Left ventricle myocardium inferior (tissue), 1 donor: Measurements from ENCODE around the gene PHETA1. TPM values are rescaled to one million over a fixed set of nuclear protein-coding genes. Genes with fewer than 3 reads are reported as not detected.

ENCODE experiments used
- DNase-seq: peaks from one replicate; pipeline ENCODE4 v3.0.0-alpha.2; 2020
- H3K27ac ChIP-seq: fragments of 200-600 bp; replicated peaks from 2 replicates; pipeline ENCODE4 v1.8.0; 2021
- H3K27me3 ChIP-seq: fragments of 200-600 bp; 2 replicates; pipeline ENCODE4 v1.8.0; 2021; ENCODE audit warnings: low read depth
- H3K36me3 ChIP-seq: fragments of 200-600 bp; 2 replicates; pipeline ENCODE4 v1.8.0; 2021
- H3K4me1 ChIP-seq: fragments of 200-600 bp; 2 replicates; pipeline ENCODE4 v1.8.0; 2021
- H3K4me3 ChIP-seq: fragments of 200-600 bp; 2 replicates; pipeline ENCODE4 v1.8.0; 2021; ENCODE audit warnings: mild to moderate bottlenecking, moderate library complexity
- H3K9me3 ChIP-seq: fragments of 200-600 bp; replicated peaks from 2 replicates; pipeline ENCODE4 v1.8.0; 2021
- intact Hi-C: fragments of 100-400 bp; cut with micrococcal nuclease; formaldehyde crosslinking; loops from one replicate; pipeline ENCODE4 v1.11.0; 2022
- total RNA-seq: library from RNA; stranded (reverse); fragmentation: NEBNext Ultra II Directional; extraction: Animal tissue kit (Norgen Biotek cat#: 25700); gene quantifications from one replicate; pipeline ENCODE4 v1.2.1, GENCODE V29; 2021
- TF ChIP-seq, protein P1 (sequence below): fragments of 200-600 bp; IDR thresholded peaks from 2 replicates; pipeline ENCODE4 v1.8.0; 2021; ENCODE audit warnings: antibody characterized with exemption, mild to moderate bottlenecking, borderline replicate concordance
- donor health status: DM: no; HTN: yes; CAD: no; lungs with severe emphysema.

PHETA1 gene
- total RNA-seq, 1 donor from 2014 or later, result 29.8 TPM

DNA sequence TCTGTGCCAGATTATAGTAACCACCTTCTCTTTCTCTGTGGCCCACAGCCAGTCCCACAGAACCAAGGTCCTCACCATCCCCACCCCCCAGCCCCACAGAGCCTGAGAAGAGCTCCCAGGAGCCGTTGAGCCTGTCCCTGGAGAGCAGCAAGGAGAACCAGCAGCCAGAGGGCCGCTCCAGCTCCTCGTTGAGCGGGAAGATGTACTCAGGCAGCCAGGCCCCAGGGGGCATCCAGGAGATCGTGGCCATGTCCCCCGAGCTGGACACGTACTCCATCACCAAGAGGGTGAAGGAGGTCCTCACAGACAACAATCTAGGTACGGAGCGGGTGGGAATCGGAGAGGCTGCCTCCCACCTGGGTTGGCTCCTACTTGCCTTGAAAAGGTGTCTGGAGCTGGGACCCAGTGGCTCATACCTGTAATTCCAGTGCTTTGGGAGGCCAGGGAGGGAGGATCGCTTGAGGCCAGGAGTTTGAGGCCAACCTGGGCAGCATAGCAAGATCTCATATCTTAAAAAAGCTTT, 34.4 kb downstream of the PHETA1 start:
- Histone ChIP-seq H3K9me3 (no peaks in the 10 kb centered on the region), H3K27ac (no peak overlapping the region), H3K27me3 (peaks cover 9% of the 10 kb centered on the region), H3K36me3 (no peaks in the 10 kb centered on the region), H3K4me1 (no peaks in the 10 kb centered on the region), H3K4me3 (no peak overlapping the region)
- intact Hi-C loops, result no loop called here
- TF ChIP-seq, protein P1, sequence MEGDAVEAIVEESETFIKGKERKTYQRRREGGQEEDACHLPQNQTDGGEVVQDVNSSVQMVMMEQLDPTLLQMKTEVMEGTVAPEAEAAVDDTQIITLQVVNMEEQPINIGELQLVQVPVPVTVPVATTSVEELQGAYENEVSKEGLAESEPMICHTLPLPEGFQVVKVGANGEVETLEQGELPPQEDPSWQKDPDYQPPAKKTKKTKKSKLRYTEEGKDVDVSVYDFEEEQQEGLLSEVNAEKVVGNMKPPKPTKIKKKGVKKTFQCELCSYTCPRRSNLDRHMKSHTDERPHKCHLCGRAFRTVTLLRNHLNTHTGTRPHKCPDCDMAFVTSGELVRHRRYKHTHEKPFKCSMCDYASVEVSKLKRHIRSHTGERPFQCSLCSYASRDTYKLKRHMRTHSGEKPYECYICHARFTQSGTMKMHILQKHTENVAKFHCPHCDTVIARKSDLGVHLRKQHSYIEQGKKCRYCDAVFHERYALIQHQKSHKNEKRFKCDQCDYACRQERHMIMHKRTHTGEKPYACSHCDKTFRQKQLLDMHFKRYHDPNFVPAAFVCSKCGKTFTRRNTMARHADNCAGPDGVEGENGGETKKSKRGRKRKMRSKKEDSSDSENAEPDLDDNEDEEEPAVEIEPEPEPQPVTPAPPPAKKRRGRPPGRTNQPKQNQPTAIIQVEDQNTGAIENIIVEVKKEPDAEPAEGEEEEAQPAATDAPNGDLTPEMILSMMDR, result no peak
- no peak for DNase-seq

DNA sequence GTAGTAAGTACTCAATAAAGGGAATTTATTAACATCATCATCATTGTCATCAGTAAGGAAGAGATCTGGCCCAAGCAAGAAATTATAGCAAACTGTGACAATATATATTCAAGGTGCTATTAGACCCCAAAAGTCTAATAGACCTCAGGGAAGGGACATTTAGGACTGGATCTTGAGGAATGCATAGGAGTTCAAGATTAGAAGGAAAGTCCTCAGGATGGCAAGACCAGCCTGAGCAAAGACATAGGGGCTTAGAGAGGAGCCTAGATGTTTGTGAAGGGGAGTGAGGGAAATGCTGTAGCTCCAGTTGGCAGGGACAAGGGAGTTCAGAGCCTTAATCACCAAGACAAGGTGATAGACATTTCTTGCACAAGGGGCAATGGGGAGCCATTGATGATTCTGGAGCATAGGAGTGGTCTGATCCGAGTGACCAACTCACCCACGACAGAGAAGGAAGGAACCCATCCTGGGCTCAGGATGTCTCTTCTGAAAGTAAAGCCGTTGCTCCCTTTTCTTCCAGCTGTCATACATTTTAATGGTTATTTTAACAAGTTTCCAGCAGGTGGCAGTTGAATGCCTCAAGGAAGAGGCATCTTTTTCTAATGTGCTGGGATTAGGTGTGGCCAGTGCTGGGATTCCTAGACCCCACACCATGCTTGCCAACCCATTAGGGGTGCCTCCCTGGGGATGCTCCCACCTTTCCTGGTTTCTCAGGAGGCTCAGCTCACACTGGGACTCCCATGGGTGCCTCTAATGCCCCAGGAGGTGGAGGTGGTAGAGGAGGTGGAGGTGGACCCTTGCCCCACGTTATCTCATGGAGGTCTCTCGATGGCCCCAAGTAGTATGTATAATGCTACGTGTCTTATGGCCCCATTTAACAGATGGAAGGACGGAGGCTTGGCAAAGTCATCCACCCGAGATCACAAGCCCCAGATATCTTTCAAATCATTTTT, 37.8 kb downstream of the PHETA1 start:
- Histone ChIP-seq H3K27me3 (peaks cover 14% of the 10 kb centered on the region), H3K36me3 (no peaks in the 10 kb centered on the region), H3K4me3 (no peak overlapping the region), H3K27ac (no peak overlapping the region), H3K4me1 (no peaks in the 10 kb centered on the region), H3K9me3 (no peaks in the 10 kb centered on the region)
- TF ChIP-seq, protein P1, result peak; percentile 60
- intact Hi-C loops, result no loop called here
- no peak for DNase-seq

DNA sequence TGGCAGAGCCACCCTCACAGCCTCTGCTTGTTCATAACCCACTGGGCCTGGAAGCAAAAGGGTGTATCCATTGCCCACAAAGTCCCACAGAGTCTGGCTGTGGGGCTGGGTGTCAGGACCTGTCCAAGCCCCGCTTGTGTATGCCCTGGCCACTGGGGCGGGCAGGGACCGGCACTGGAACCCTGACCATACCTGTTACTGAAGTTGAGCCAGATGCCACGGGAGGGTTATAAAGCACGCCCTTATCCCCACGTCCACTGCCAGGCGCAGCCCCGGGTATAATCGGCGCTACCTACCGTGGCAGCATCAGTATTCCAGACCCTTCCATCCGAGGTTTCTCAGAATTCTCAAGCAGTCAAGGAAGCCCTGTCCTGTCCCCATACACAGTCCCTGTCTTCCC, 40.8 kb downstream of the PHETA1 start:
- Histone ChIP-seq H3K27me3 (peaks cover 14% of the 10 kb centered on the region), H3K4me1 (no peaks in the 10 kb centered on the region), H3K9me3 (no peaks in the 10 kb centered on the region), H3K4me3 (no peak overlapping the region), H3K27ac (no peak overlapping the region), H3K36me3 (no peaks in the 10 kb centered on the region)
- TF ChIP-seq, protein P1, result no peak
- no peak for DNase-seq
- intact Hi-C loops, result no loop called here

DNA sequence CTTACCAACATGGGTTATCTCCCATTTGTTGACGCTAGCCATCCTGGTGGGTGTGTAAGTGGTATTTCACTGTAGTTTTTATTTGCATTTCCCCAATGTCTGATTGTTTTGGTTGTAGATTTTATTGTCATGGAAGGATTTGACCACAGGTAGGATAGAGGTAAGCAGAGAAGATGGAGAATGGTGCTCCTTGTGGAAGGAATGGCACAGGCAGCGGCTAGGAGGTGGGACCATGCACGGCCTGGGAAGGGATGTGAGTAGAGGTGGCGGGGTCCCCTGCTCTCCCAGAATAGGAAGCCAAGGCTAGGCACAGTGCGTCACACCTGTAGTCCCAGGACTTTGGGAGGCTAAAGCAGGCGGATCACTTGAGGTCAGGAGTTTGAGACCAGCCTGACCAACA, 41.4 kb downstream of the PHETA1 start:
- Histone ChIP-seq H3K9me3 (no peaks in the 10 kb centered on the region), H3K36me3 (no peaks in the 10 kb centered on the region), H3K4me3 (no peak overlapping the region), H3K27me3 (peaks cover 14% of the 10 kb centered on the region), H3K4me1 (no peaks in the 10 kb centered on the region), H3K27ac (no peak overlapping the region)
- TF ChIP-seq, protein P1, result no peak
- DNase-seq, result no peak
- intact Hi-C loops, result no loop called here

DNA sequence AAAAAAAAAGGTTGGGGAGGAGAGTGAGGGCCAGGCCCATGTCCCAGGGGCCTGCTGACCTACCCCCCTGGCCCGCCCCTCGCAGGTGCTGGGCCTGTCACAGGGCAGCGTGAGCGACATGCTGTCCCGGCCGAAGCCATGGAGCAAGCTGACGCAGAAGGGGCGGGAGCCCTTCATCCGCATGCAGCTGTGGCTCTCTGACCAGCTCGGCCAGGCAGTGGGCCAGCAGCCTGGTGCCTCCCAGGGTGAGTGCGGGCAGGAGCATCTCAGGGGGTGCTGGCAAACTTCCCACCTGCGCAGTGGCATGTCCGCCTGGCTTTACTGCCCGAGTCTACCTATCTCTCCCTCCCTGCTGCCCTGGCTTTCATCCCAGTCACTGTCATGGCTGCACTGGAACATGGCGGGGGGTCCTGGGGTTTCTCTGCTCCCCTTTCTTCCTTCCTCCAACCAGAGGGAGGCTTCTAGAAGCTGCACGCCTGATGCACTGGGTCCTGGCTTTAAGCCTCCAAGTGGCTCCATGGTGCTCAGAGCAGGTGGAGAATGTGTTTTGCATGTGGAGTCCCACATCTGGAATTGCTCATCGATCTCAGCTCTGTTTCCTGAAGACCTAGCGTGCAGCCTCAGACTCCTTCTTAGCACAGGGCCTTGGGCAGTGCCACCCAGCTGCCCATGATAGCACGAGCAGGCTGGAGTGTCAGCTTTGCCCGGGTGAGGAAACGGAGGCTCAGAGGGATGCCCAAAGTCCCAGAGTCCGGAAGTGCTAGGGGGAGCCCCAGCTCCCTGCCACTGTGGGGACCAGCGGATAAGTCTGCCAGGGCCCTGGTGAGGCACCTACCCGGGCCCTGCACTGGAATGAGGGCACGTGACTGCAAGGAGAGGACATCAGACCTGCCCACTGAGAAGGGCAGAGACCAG, 46.3 kb downstream of the PHETA1 start:
- DNase-seq, result peak; percentile 27
- H3K4me1 ChIP-seq, result no peaks in the 10 kb centered on the region
- no peaks in the 10 kb centered on the region for H3K9me3 ChIP-seq
- intact Hi-C loops, result no loop called here
- TF ChIP-seq, protein P1, result no peak
- H3K4me3 ChIP-seq, result no peak overlapping the region
- H3K27ac ChIP-seq, result no peak overlapping the region
- peaks cover 28% of the 10 kb centered on the region for H3K27me3 ChIP-seq
- H3K36me3 ChIP-seq, result no peaks in the 10 kb centered on the region
